ENCODE results near the gene UNC79. TPM values are rescaled to one million over a fixed set of nuclear protein-coding genes. Genes with fewer than 3 reads are reported as not detected.

UNC79 gene
- total RNA-seq, 2 experiments from 2014 or later = 0.04 to 0.05 TPM

- Mint-ChIP-seq H3K4me1 (ENCODE audit: low read depth) (no peaks in the 10 kb centered on the region), H3K9me3 (no peaks in the 10 kb centered on the region), H3K36me3 (ENCODE audit: low read depth) (no peaks in the 10 kb centered on the region), H3K27me3 (peaks cover 3% of the 10 kb centered on the region), H3K27ac (no peak overlapping the region), H3K4me3 (no peak overlapping the region)
- ChIA-PET POLR2A (no interaction called here), CTCF (no interaction called here)
- ATAC-seq (no peak), DNase-seq (no peak)
- intact Hi-C loops (cut with micrococcal nuclease) = no loop called here
- TF ChIP-seq CTCF (IDR thresholded peaks at IDR 0.05) = no peak
Measured at GRCh38 chr14:93714605-93715004, 283.9 kb downstream of the UNC79 start.

GRCh38 chr14:93715279-93715927 is 284.7 kb downstream of the UNC79 start:
- DNase-seq (no peak), ATAC-seq (no peak)
- Mint-ChIP-seq H3K36me3 (ENCODE audit: low read depth) (no peaks in the 10 kb centered on the region), H3K27ac (no peak overlapping the region), H3K4me1 (ENCODE audit: low read depth) (no peaks in the 10 kb centered on the region), H3K9me3 (no peaks in the 10 kb centered on the region), H3K27me3 (peaks cover 3% of the 10 kb centered on the region), H3K4me3 (no peak overlapping the region)
- CTCF ChIA-PET = no interaction called here
- no peak for TF ChIP-seq CTCF (IDR thresholded peaks at IDR 0.05)
- POLR2A ChIA-PET = interaction anchor here (1.0 kb wide), 1 partner anchor 10 kb away, joined by 3 read pairs; no protein-coding TSS in a partner anchor
- intact Hi-C loops (cut with micrococcal nuclease) = no loop called here

GRCh38 chr14:93716002-93716745 is 285.4 kb downstream of the UNC79 start:
- TF ChIP-seq CTCF (IDR thresholded peaks at IDR 0.05) = no peak
- H3K27me3 Mint-ChIP-seq = peaks cover 3% of the 10 kb centered on the region
- POLR2A ChIA-PET = interaction anchor here (1.0 kb wide), 1 partner anchor 11 kb away, joined by 3 read pairs; no protein-coding TSS in a partner anchor

GRCh38 chr14:93716746-93717667 is 286.3 kb downstream of the UNC79 start:
- no peaks in the 10 kb centered on the region for H3K4me1 Mint-ChIP-seq (ENCODE audit: low read depth)
- CTCF ChIA-PET = no interaction called here
- intact Hi-C loops (cut with micrococcal nuclease) = no loop called here

More at GRCh38 chr14:93716002-93716745, 285.4 kb downstream of the UNC79 start:
- intact Hi-C loops (cut with micrococcal nuclease) = no loop called here
- Mint-ChIP-seq H3K36me3 (ENCODE audit: low read depth) (no peaks in the 10 kb centered on the region), H3K4me3 (no peak overlapping the region), H3K4me1 (ENCODE audit: low read depth) (no peaks in the 10 kb centered on the region), H3K9me3 (no peaks in the 10 kb centered on the region), H3K27ac (no peak overlapping the region)
- DNase-seq = no peak
- ATAC-seq = no peak
- CTCF ChIA-PET = no interaction called here

More at GRCh38 chr14:93716746-93717667, 286.3 kb downstream of the UNC79 start:
- DNase-seq (no peak), ATAC-seq (no peak)
- Mint-ChIP-seq H3K27ac (no peak overlapping the region), H3K9me3 (no peaks in the 10 kb centered on the region), H3K4me3 (no peak overlapping the region), H3K27me3 (peaks cover 3% of the 10 kb centered on the region), H3K36me3 (ENCODE audit: low read depth) (no peaks in the 10 kb centered on the region)
- TF ChIP-seq CTCF (IDR thresholded peaks at IDR 0.05) = no peak
- POLR2A ChIA-PET = no interaction called here
